ENCODE results near the gene BRAF. TPM values are rescaled to one million over a fixed set of nuclear protein-coding genes. Genes with fewer than 3 reads are reported as not detected.
"Not testable (repeated sequence)": the region's sequence is repeated elsewhere in the genome, so short reads cannot be mapped to it uniquely, and the experiment has no call there.

BRAF gene
- total and polyA plus RNA-seq, 3 experiments from 2014 or later: 11.3 to 32.0 (median 28.4) TPM

- H3K27ac Mint-ChIP-seq: peak overlapping the region in 1 of 8 donors; percentile 38
- H3K4me1 ChIP-seq (ENCODE audit: insufficient read depth, low read length); H3K27ac ChIP-seq (ENCODE audit: low read depth, low read length); H3K36me3 ChIP-seq (ENCODE audit: insufficient read depth, low read length); H3K27me3 Mint-ChIP-seq; H3K27me3 ChIP-seq (ENCODE audit: insufficient read depth, low read length, poor library complexity, severe bottlenecking); H3K9me3 ChIP-seq (ENCODE audit: low read length); POLR2A ChIA-PET; DNase-seq; CTCF ChIA-PET; H3K4me1 Mint-ChIP-seq; H3K4me3 Mint-ChIP-seq; H3K4me3 ChIP-seq (ENCODE audit: low read length); H3K9me3 Mint-ChIP-seq: not testable (repeated sequence)
- peaks cover 6 to 32% (median 13%) of the 10 kb centered on the region in 3 donors for H3K36me3 Mint-ChIP-seq
Measured at GRCh38 chr7:140708764-140709163, 216.0 kb downstream of the BRAF start.

GRCh38 chr7:140707132-140707531 lies 217.6 kb downstream of the BRAF start:
- ChIA-PET CTCF (no interaction called here), POLR2A (no interaction called here)
- no peak for DNase-seq
- Mint-ChIP-seq H3K27ac (no peak overlapping the region), H3K9me3 (no peaks in the 10 kb centered on the region), H3K4me3 (no peak overlapping the region), H3K4me1 (peaks cover 6 to 11% (median 10%) of the 10 kb centered on the region in 3 donors), H3K36me3 (peaks cover 6 to 38% (median 17%) of the 10 kb centered on the region in 3 donors), H3K27me3 (no peaks in the 10 kb centered on the region)
- Histone ChIP-seq H3K36me3 (ENCODE audit: insufficient read depth, low read length) (peaks cover 8% of the 10 kb centered on the region), H3K4me3 (ENCODE audit: low read length) (no peak overlapping the region), H3K27me3 (ENCODE audit: insufficient read depth, low read length, poor library complexity, severe bottlenecking) (no peaks in the 10 kb centered on the region), H3K9me3 (ENCODE audit: low read length) (no peaks in the 10 kb centered on the region), H3K4me1 (ENCODE audit: insufficient read depth, low read length) (no peaks in the 10 kb centered on the region), H3K27ac (ENCODE audit: low read depth, low read length) (no peak overlapping the region)

GRCh38 chr7:140704205-140704604 lies 220.5 kb downstream of the BRAF start:
- CTCF ChIA-PET: no interaction called here
- peaks cover 6 to 41% (median 17%) of the 10 kb centered on the region in 3 donors for H3K36me3 Mint-ChIP-seq
- peak overlapping the region in 7 of 8 donors; percentile 6 to 71 (median 38) for H3K27ac Mint-ChIP-seq
- Histone ChIP-seq H3K4me3 (ENCODE audit: low read length) (no peak overlapping the region), H3K4me1 (ENCODE audit: insufficient read depth, low read length) (peaks cover 5% of the 10 kb centered on the region), H3K27me3 (ENCODE audit: insufficient read depth, low read length, poor library complexity, severe bottlenecking) (no peaks in the 10 kb centered on the region), H3K27ac (ENCODE audit: low read depth, low read length) (no peak overlapping the region), H3K9me3 (ENCODE audit: low read length) (no peaks in the 10 kb centered on the region), H3K36me3 (ENCODE audit: insufficient read depth, low read length) (peaks cover 8% of the 10 kb centered on the region)
- H3K27me3 Mint-ChIP-seq: no peaks in the 10 kb centered on the region
- no peaks in the 10 kb centered on the region for H3K9me3 Mint-ChIP-seq
- peaks cover 14 to 26% (median 25%) of the 10 kb centered on the region in 3 donors for H3K4me1 Mint-ChIP-seq
- POLR2A ChIA-PET: no interaction called here
- DNase-seq: no peak
- H3K4me3 Mint-ChIP-seq: no peak overlapping the region

GRCh38 chr7:140702774-140703173 lies 222.0 kb downstream of the BRAF start:
- DNase-seq: no peak
- POLR2A ChIA-PET: no interaction called here

GRCh38 chr7:140698477-140698876 lies 226.3 kb downstream of the BRAF start:
- peaks cover 40 to 56% (median 54%) of the 10 kb centered on the region in 3 donors for H3K4me1 Mint-ChIP-seq
- no peaks in the 10 kb centered on the region for H3K9me3 Mint-ChIP-seq
- H3K27me3 Mint-ChIP-seq: peaks cover 0 to 6% of the 10 kb centered on the region in 2 donors
- Histone ChIP-seq H3K27me3 (ENCODE audit: insufficient read depth, low read length, poor library complexity, severe bottlenecking) (no peaks in the 10 kb centered on the region), H3K36me3 (ENCODE audit: insufficient read depth, low read length) (no peaks in the 10 kb centered on the region), H3K4me3 (ENCODE audit: low read length) (peak overlapping the region; percentile 93), H3K27ac (ENCODE audit: low read depth, low read length) (no peak overlapping the region), H3K4me1 (ENCODE audit: insufficient read depth, low read length) (peaks cover 25% of the 10 kb centered on the region), H3K9me3 (ENCODE audit: low read length) (no peaks in the 10 kb centered on the region)
- peak overlapping the region in 7 of 8 donors; percentile 3 to 98 (median 91) for H3K27ac Mint-ChIP-seq
- H3K4me3 Mint-ChIP-seq: peak overlapping the region; percentile 77 to 99 (median 96)
- ChIA-PET POLR2A (no interaction called here), CTCF (no interaction called here)
- H3K36me3 Mint-ChIP-seq: peaks cover 0 to 25% (median 4%) of the 10 kb centered on the region in 3 donors
- no peak for DNase-seq

More at GRCh38 chr7:140702774-140703173, 222.0 kb downstream of the BRAF start:
- CTCF ChIA-PET: interaction anchor here (1.0 kb wide), 1 partner anchor 109 kb away, joined by 3 read pairs; no protein-coding TSS in a partner anchor
- H3K36me3 ChIP-seq (ENCODE audit: insufficient read depth, low read length): peaks cover 8% of the 10 kb centered on the region
- Mint-ChIP-seq H3K9me3 (no peaks in the 10 kb centered on the region), H3K4me1 (peaks cover 25 to 36% (median 36%) of the 10 kb centered on the region in 3 donors), H3K4me3 (no peak overlapping the region), H3K36me3 (peaks cover 6 to 43% (median 17%) of the 10 kb centered on the region in 3 donors), H3K27me3 (no peaks in the 10 kb centered on the region), H3K27ac (peak overlapping the region in 4 of 8 donors; percentile 36 to 82 (median 54))
- no peaks in the 10 kb centered on the region for H3K9me3 ChIP-seq (ENCODE audit: low read length)
- no peak overlapping the region for H3K4me3 ChIP-seq (ENCODE audit: low read length)
- no peak overlapping the region for H3K27ac ChIP-seq (ENCODE audit: low read depth, low read length)
- H3K27me3 ChIP-seq (ENCODE audit: insufficient read depth, low read length, poor library complexity, severe bottlenecking): no peaks in the 10 kb centered on the region
- peaks cover 13% of the 10 kb centered on the region for H3K4me1 ChIP-seq (ENCODE audit: insufficient read depth, low read length)

- no peaks in the 10 kb centered on the region for H3K36me3 ChIP-seq (ENCODE audit: insufficient read depth, low read length)
- H3K4me3 Mint-ChIP-seq: peak overlapping the region; percentile 90 to 99 (median 96)
- peaks cover 38 to 51% (median 50%) of the 10 kb centered on the region in 3 donors for H3K4me1 Mint-ChIP-seq
- H3K27ac Mint-ChIP-seq: peak overlapping the region; percentile 93 to 99 (median 97)
- peak overlapping the region; percentile 93 for H3K4me3 ChIP-seq (ENCODE audit: low read length)
- H3K27me3 Mint-ChIP-seq: peaks cover 0 to 6% of the 10 kb centered on the region in 2 donors
- H3K4me1 ChIP-seq (ENCODE audit: insufficient read depth, low read length): peaks cover 25% of the 10 kb centered on the region
- ChIA-PET CTCF (no interaction called here), POLR2A (no interaction called here)
- no peaks in the 10 kb centered on the region for H3K9me3 ChIP-seq (ENCODE audit: low read length)
- no peak for DNase-seq
- H3K27ac ChIP-seq (ENCODE audit: low read depth, low read length): peak overlapping the region; percentile 77
- no peaks in the 10 kb centered on the region for H3K9me3 Mint-ChIP-seq
- H3K36me3 Mint-ChIP-seq: peaks cover 0 to 25% (median 3%) of the 10 kb centered on the region in 3 donors
- no peaks in the 10 kb centered on the region for H3K27me3 ChIP-seq (ENCODE audit: insufficient read depth, low read length, poor library complexity, severe bottlenecking)
Measured at GRCh38 chr7:140697447-140698143, 227.1 kb downstream of the BRAF start.

- H3K27me3 Mint-ChIP-seq: peaks cover 0 to 6% of the 10 kb centered on the region in 2 donors
- peak within 1 kb of the TSS; percentile 77 for H3K27ac ChIP-seq (ENCODE audit: low read depth, low read length)
- ChIA-PET POLR2A (interaction anchor here (0.7 to 1.8 kb wide), 3 partner anchors 23 to 318 kb away, joined by 3 to 11 read pairs (median 6); partner anchors contain the start of genes ADCK2 and MRPS33), CTCF (interaction anchor here (0.9 to 1.0 kb wide), 2 partner anchors 24 to 28 kb away, joined by 3 read pairs; partner anchors contain the start of gene ADCK2)
- peak within 1 kb of the TSS; percentile 93 for H3K4me3 ChIP-seq (ENCODE audit: low read length)
- no peaks in the 10 kb centered on the region for H3K9me3 Mint-ChIP-seq
- no peaks in the 10 kb centered on the region for H3K27me3 ChIP-seq (ENCODE audit: insufficient read depth, low read length, poor library complexity, severe bottlenecking)
- peak; percentile 57 to 90 (median 80) for DNase-seq
- H3K4me1 Mint-ChIP-seq: peaks cover 35 to 49% (median 45%) of the 10 kb centered on the region in 3 donors
- H3K9me3 ChIP-seq (ENCODE audit: low read length): no peaks in the 10 kb centered on the region
- peaks cover 25% of the 10 kb centered on the region for H3K4me1 ChIP-seq (ENCODE audit: insufficient read depth, low read length)
- peak within 1 kb of the TSS; percentile 90 to 99 (median 96) for H3K4me3 Mint-ChIP-seq
- peak within 1 kb of the TSS; percentile 93 to 99 (median 97) for H3K27ac Mint-ChIP-seq
- peaks cover 0 to 30% (median 4%) of the 10 kb centered on the region in 3 donors for H3K36me3 Mint-ChIP-seq
- H3K36me3 ChIP-seq (ENCODE audit: insufficient read depth, low read length): no peaks in the 10 kb centered on the region
Measured at GRCh38 chr7:140696680-140697446, 227.9 kb downstream of the BRAF start, which contains the start of gene NDUFB2. TSS of gene NDUFB2 (plus strand) at chr7:140696708. CDS start at chr7:140696745, 37 bp downstream.
